CD14-positive monocyte (primary cell): ENCODE measurements around the gene UBC. TPM values are rescaled to one million over a fixed set of nuclear protein-coding genes. Genes with fewer than 3 reads are reported as not detected.
A peak's percentile ranks its signal among the peaks of the same experiment; 100 is the strongest.

Source experiments
- DNase-seq, 3 donors: peaks; one replicate each; pipeline ENCODE4 v3.0.0-alpha.2; 2011 to 2022
- H2AFZ ChIP-seq: 2 replicates; pipeline ENCODE4 v1.6.0; 2012; ENCODE audit warnings: mild to moderate bottlenecking, low read depth, low read length, inconsistent platforms; ENCODE audit not compliant: insufficient read depth, poor library complexity, severe bottlenecking
- H3K27ac ChIP-seq, 2 donors: 1 replicate in 1 of 2; 2 replicates in 1 of 2; pipeline ENCODE4 v1.5.1; 2012 to 2013; ENCODE audit warnings: low read length in 2 of 2, control low read depth in 1 of 2, inconsistent platforms in 1 of 2, low read depth in 1 of 2, mild to moderate bottlenecking in 1 of 2
- H3K27me3 ChIP-seq, 2 donors: one replicate each; pipeline versions ENCODE4 v1.6.0 to v1.6.1; 2011 to 2013; ENCODE audit warnings: low read length in 2 of 2; ENCODE audit not compliant: control insufficient read depth in 2 of 2, insufficient read depth in 2 of 2
- H3K36me3 ChIP-seq, 2 donors: replicated peaks in 1 of 2; 1 replicate in 1 of 2; 2 replicates in 1 of 2; pipeline versions ENCODE4 v1.5.1 to v1.6.1; 2012 to 2013; ENCODE audit warnings: low read length in 2 of 2, control low read depth in 1 of 2, inconsistent platforms in 1 of 2, mild to moderate bottlenecking in 1 of 2; ENCODE audit not compliant: insufficient read depth in 2 of 2, control insufficient read depth in 1 of 2
- H3K4me1 ChIP-seq, 2 donors: 1 replicate in 1 of 2; 2 replicates in 1 of 2; pipeline versions ENCODE4 v1.5.1 to v1.6.1; 2012 to 2013; ENCODE audit warnings: low read length in 2 of 2, control low read depth in 1 of 2, inconsistent platforms in 1 of 2, mild to moderate bottlenecking in 1 of 2, moderate library complexity in 1 of 2; ENCODE audit not compliant: insufficient read depth in 2 of 2, control insufficient read depth in 1 of 2
- H3K4me2 ChIP-seq: replicated peaks from 2 replicates; pipeline ENCODE3; 2012; ENCODE audit warnings: low read length, moderate library complexity, mild to moderate bottlenecking; ENCODE audit not compliant: poor library complexity, severe bottlenecking; ENCODE audit errors: extremely low read depth
- H3K4me3 ChIP-seq, 3 experiments: fragments of 200-600 bp in 1 of 3; sonication (generic) in 1 of 3; replicated peaks in 1 of 3; 1 replicate in 2 of 3; 2 replicates in 1 of 3; pipeline ENCODE4 v1.5.1; 2011 to 2013; ENCODE audit warnings: low read length in 3 of 3, mild to moderate bottlenecking in 3 of 3, control low read depth in 2 of 3, low read depth in 2 of 3, inconsistent platforms in 1 of 3, moderate library complexity in 1 of 3
- H3K79me2 ChIP-seq: 2 replicates; pipeline ENCODE4 v1.6.0; 2012; ENCODE audit warnings: mild to moderate bottlenecking, control low read depth, inconsistent platforms, low read length, moderate library complexity; ENCODE audit not compliant: insufficient read depth
- H3K9ac ChIP-seq: 2 replicates; pipeline ENCODE4 v1.6.0; 2017; ENCODE audit warnings: low read length, mild to moderate bottlenecking; ENCODE audit not compliant: insufficient read depth, poor library complexity, severe bottlenecking
- H3K9me3 ChIP-seq, 2 donors: replicated peaks in 1 of 2; 1 replicate in 1 of 2; 2 replicates in 1 of 2; pipeline versions ENCODE4 v1.5.1 to v1.6.1; 2012 to 2013; ENCODE audit warnings: low read length in 2 of 2, control low read depth in 1 of 2; ENCODE audit not compliant: control insufficient read depth in 1 of 2, insufficient read depth in 1 of 2
- H4K20me1 ChIP-seq: 2 replicates; pipeline ENCODE4 v1.6.0; 2012; ENCODE audit warnings: mild to moderate bottlenecking, low read length, control low read depth, moderate library complexity; ENCODE audit not compliant: insufficient read depth
- H3K27ac Mint-ChIP-seq, 7 donors: one replicate each; pipeline ENCODE4 v1.8.0; 2020; ENCODE audit warnings: mild to moderate bottlenecking in 7 of 7, mixed read lengths in 7 of 7, moderate library complexity in 6 of 7, inconsistent platforms in 2 of 7
- H3K27me3 Mint-ChIP-seq, 3 donors: one replicate each; pipeline ENCODE4 v1.8.0; 2021 to 2022; ENCODE audit warnings: low read depth in 3 of 3, mild to moderate bottlenecking in 3 of 3, mixed read lengths in 3 of 3, moderate library complexity in 3 of 3, inconsistent platforms in 1 of 3
- H3K36me3 Mint-ChIP-seq, 2 donors: one replicate each; pipeline ENCODE4 v1.8.0; 2020; ENCODE audit warnings: mixed read lengths in 2 of 2, inconsistent platforms in 1 of 2, mild to moderate bottlenecking in 1 of 2
- H3K4me1 Mint-ChIP-seq: one replicate; pipeline ENCODE4 v1.8.0; 2020; ENCODE audit warnings: mild to moderate bottlenecking, mixed read lengths
- H3K4me3 Mint-ChIP-seq, 2 donors: one replicate each; pipeline ENCODE4 v1.8.0; 2020; ENCODE audit warnings: mild to moderate bottlenecking in 2 of 2, mixed read lengths in 2 of 2, moderate library complexity in 1 of 2
- H3K9me3 Mint-ChIP-seq, 7 donors: one replicate each; pipeline ENCODE4 v1.8.0; 2020 to 2022; ENCODE audit warnings: mixed read lengths in 7 of 7, mild to moderate bottlenecking in 6 of 7, moderate library complexity in 6 of 7, inconsistent platforms in 2 of 7
- WGBS: methylation state at CpG from one replicate; pipeline ENCODE4 v1.1.5; 2013; ENCODE audit warnings: missing lambda C conversion rate; ENCODE audit not compliant: insufficient coverage; 5-methylcytosine and 5-hydroxymethylcytosine counted together
- intact Hi-C, 2 donors: fragments of 100-400 bp; cut with micrococcal nuclease; formaldehyde crosslinking; loops; one replicate each; pipeline versions ENCODE4 v1.15.0 to v1.15.1; 2023
- polyA minus RNA-seq: library from RNA; depleted of rRNA, polyadenylated mRNA; stranded (reverse); fragments of >200 nt; gene quantifications from 2 replicates; pipeline ENCODE4 v1.2.3, GENCODE V29; 2012
- polyA plus RNA-seq, 3 donors: library from polyadenylated mRNA; depleted of rRNA in 1 of 3; unstranded in 2 of 3; stranded (reverse) in 1 of 3; fragments of 300-500 nt in 2 of 3; fragments of >200 nt in 1 of 3; fragmentation: Illumina TruSeq in 2 of 3; gene quantifications; 1 replicate in 2 of 3; 2 replicates in 1 of 3; pipeline ENCODE4 v1.2.3, GENCODE V29; 2012 to 2021
- total RNA-seq, 12 experiments: library from RNA in 1 of 12; stranded (reverse) in 1 of 12; fragments of 120-200 nt in 1 of 12; gene quantifications; one replicate each; pipeline ENCODE4 v1.2.4 and lab custom pipeline; 2013 to 2026; ENCODE audit warnings: mixed read lengths in 6 of 12, inconsistent platforms in 1 of 12
- TF ChIP-seq, protein P1 (sequence below): fragments of 200-600 bp; IDR thresholded peaks from one replicate; pipeline ENCODE4 v1.8.0; 2022; ENCODE audit warnings: antibody characterized with exemption, mild to moderate bottlenecking

Gene UBC
- 2,528 TPM for total RNA-seq (2013)
- over 10,000 TPM in 1 of 3 donors, 1,000 to 10,000 TPM in 1, 100 to 1,000 TPM in 1; 969 to 11,097 (median 1,385) TPM for polyA plus RNA-seq
- 1,708 and 3,302 TPM in 2 replicates for polyA minus RNA-seq
- total RNA-seq (lab: John Stamatoyannopoulos, UW), result 1,164 to 2,677 (median 1,971) reads per million in 11 experiments

DNA sequence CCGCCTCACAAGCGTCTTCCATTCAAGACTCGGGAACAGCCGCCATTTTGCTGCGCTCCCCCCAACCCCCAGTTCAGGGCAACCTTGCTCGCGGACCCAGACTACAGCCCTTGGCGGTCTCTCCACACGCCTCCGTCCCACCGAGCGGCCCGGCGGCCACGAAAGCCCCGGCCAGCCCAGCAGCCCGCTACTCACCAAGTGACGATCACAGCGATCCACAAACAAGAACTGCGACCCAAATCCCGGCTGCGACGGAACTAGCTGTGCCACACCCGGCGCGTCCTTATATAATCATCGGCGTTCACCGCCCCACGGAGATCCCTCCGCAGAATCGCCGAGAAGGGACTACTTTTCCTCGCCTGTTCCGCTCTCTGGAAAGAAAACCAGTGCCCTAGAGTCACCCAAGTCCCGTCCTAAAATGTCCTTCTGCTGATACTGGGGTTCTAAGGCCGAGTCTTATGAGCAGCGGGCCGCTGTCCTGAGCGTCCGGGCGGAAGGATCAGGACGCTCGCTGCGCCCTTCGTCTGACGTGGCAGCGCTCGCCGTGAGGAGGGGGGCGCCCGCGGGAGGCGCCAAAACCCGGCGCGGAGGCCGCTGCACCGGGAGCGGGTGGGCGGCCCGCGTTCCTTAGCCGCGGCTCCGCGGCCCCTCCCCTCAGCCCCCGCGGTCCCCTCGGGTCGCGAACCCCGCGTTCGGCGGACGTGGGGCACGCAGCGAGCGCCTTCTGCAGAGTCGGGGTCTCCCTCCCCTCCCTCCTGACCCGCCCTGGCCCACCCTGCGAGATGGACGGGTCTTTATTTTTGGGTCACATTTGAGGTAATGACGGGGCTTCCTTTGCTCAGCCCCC lies at the start of gene UBC:
TSS of gene UBC (minus strand) at position 259 of the 847 bp plus-strand sequence. CDS start 879 bp downstream, outside the sequence.
- H3K27ac Mint-ChIP-seq, result peak within 1 kb of the TSS; percentile 100
- Histone ChIP-seq H3K4me2 (peak within 1 kb of the TSS; percentile 72), H3K27ac (peak within 1 kb of the TSS; percentile 97 to 99), H3K4me1 (peaks cover 64 to 68% of the 10 kb centered on the region in 2 donors), H4K20me1 (peaks cover 46% of the 10 kb centered on the region), H3K79me2 (peaks cover 50% of the 10 kb centered on the region), H3K9me3 (no peaks in the 10 kb centered on the region), H3K36me3 (peaks cover 24 to 35% of the 10 kb centered on the region in 2 donors), H3K27me3 (no peaks in the 10 kb centered on the region), H3K9ac (peak within 1 kb of the TSS; percentile 98), H2AFZ (peak within 1 kb of the TSS; percentile 85), H3K4me3 (peak within 1 kb of the TSS; percentile 70 to 96 (median 78))
- under 1% methylated on average over 71 of the region's 85 CpGs for WGBS
- H3K4me3 Mint-ChIP-seq, result peak within 1 kb of the TSS; percentile 99 to 100
- TF ChIP-seq, protein P1, sequence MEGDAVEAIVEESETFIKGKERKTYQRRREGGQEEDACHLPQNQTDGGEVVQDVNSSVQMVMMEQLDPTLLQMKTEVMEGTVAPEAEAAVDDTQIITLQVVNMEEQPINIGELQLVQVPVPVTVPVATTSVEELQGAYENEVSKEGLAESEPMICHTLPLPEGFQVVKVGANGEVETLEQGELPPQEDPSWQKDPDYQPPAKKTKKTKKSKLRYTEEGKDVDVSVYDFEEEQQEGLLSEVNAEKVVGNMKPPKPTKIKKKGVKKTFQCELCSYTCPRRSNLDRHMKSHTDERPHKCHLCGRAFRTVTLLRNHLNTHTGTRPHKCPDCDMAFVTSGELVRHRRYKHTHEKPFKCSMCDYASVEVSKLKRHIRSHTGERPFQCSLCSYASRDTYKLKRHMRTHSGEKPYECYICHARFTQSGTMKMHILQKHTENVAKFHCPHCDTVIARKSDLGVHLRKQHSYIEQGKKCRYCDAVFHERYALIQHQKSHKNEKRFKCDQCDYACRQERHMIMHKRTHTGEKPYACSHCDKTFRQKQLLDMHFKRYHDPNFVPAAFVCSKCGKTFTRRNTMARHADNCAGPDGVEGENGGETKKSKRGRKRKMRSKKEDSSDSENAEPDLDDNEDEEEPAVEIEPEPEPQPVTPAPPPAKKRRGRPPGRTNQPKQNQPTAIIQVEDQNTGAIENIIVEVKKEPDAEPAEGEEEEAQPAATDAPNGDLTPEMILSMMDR, result no peak
- H3K27me3 Mint-ChIP-seq, result peaks cover 0 to 6% (median 6%) of the 10 kb centered on the region in 3 donors
- intact Hi-C loops, result no loop called here
- peak; percentile 88 to 97 (median 94) for DNase-seq
- H3K9me3 Mint-ChIP-seq, result peaks cover 0 to 10% (median 4%) of the 10 kb centered on the region in 7 donors
- H3K4me1 Mint-ChIP-seq, result peaks cover 68% of the 10 kb centered on the region
- H3K36me3 Mint-ChIP-seq, result peaks cover 35% of the 10 kb centered on the region in 2 donors

DNA sequence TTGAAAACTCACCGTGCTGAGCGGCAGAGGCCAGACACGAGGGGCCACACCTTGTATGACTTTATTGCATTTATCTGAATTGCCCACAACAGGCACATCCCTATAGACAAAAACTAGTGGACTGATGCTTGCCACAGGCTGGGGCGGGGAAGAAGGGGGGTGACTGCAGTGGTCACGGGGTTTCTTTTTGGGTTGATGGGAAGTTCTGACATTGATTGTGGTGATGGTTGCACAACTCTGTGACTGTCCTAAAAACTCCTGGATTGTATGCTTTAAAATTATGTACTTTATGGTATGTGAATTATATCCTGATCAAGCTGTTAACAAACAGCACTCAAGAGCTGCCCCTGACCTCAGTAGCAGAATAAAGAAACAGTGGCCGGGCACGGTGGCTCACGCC lies 48.8 kb upstream of the UBC start:
- H3K27me3 Mint-ChIP-seq, result peaks cover 0 to 2% (median 0%) of the 10 kb centered on the region in 3 donors
- Histone ChIP-seq H4K20me1 (no peaks in the 10 kb centered on the region), H3K4me1 (no peaks in the 10 kb centered on the region), H3K9ac (no peak overlapping the region), H3K27ac (no peak overlapping the region), H3K27me3 (no peaks in the 10 kb centered on the region), H3K4me3 (no peak overlapping the region), H3K4me2 (no peak overlapping the region), H3K79me2 (no peaks in the 10 kb centered on the region), H2AFZ (no peak overlapping the region), H3K9me3 (no peaks in the 10 kb centered on the region), H3K36me3 (peaks cover 70 to 94% of the 10 kb centered on the region in 2 donors)
- 0% methylated on average over 1 of the region's 8 CpGs for WGBS
- intact Hi-C loops, result no loop called here
- H3K4me3 Mint-ChIP-seq, result no peak overlapping the region
- H3K27ac Mint-ChIP-seq, result peak overlapping the region in 1 of 7 donors; percentile 26
- peak in 1 of 3 donors; percentile 36 for DNase-seq
- H3K4me1 Mint-ChIP-seq, result peaks cover 4% of the 10 kb centered on the region
- no peaks in the 10 kb centered on the region for H3K9me3 Mint-ChIP-seq
- peaks cover 68 to 97% of the 10 kb centered on the region in 2 donors for H3K36me3 Mint-ChIP-seq
- TF ChIP-seq, protein P1, result no peak
